PFSK-1 (cell line): ENCODE measurements around the gene PGLYRP2.

Experiments used
- FOXP2 ChIP-seq: optimal IDR thresholded peaks from 2 replicates; pipeline ENCODE3; 2011; ENCODE audit warnings: borderline replicate concordance, control low read depth, inconsistent platforms; ENCODE audit not compliant: insufficient read depth; ENCODE audit errors: extremely low read length, extremely low read depth
- POLR2AphosphoS5 ChIP-seq: IDR thresholded peaks from 2 replicates; pipeline ENCODE4 v1.6.1; 2012; ENCODE audit warnings: low read depth, mild to moderate bottlenecking, control low read depth, low read length, moderate library complexity
- REST ChIP-seq, 2 experiments: IDR thresholded peaks; 2 replicates each; pipeline versions ENCODE4 v1.6.1 to v1.8.0; 2011 to 2012; ENCODE audit warnings: low read depth in 2 of 2, low read length in 2 of 2, control low read depth in 1 of 2, inconsistent platforms in 1 of 2, mild to moderate bottlenecking in 1 of 2, moderate library complexity in 1 of 2; ENCODE audit not compliant: insufficient read depth in 1 of 2
- SIN3A ChIP-seq: IDR thresholded peaks from 2 replicates; pipeline ENCODE4 v1.6.1; 2012; ENCODE audit warnings: mild to moderate bottlenecking, low read length, moderate library complexity, borderline replicate concordance; ENCODE audit not compliant: insufficient read depth
- TAF1 ChIP-seq: IDR thresholded peaks from 2 replicates; pipeline ENCODE4 v1.6.1; 2012; ENCODE audit warnings: low read length, control low read depth, borderline replicate concordance; ENCODE audit not compliant: insufficient read depth

DNA sequence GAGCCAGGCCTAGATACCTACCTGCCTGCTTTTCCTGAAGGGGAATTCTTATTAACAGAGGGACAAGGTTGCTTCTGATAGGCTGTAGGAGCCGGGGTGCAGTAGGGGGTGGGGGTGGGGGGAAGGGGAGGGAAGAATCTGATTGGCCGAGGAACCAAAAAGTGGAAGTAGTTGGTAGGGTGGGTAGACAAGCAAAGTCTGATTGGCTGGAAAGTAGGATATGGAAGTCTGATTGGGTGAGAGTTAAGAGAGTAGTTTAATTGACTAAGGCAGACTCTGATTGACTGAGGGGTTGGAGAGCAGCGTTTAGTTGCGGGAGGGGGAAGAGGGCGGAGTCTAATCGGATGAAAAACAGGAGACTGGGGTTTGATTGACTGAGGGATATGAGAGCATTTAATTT is 19.6 kb upstream of the PGLYRP2 start:
- TF ChIP-seq REST (IDR thresholded peaks at IDR 0.05; ENCODE audit: insufficient read depth in 1 of 2, low read depth in 2 of 2, low read length in 2 of 2) (no peak), TAF1 (no peak), POLR2AphosphoS5 (no peak), SIN3A (no peak), FOXP2 (no peak)
